Activated CD4-positive, alpha-beta T cell treated with anti-CD3 and anti-CD28 coated beads for 4 hours (primary cell): ENCODE data around the gene CRELD2.

Experiments used
- DNase-seq, 2 donors: peaks; one replicate each; pipeline ENCODE4 v3.0.0-alpha.2; 2020

CRELD2 gene

GRCh38 chr22:49917974-49918910 is at the start of gene CRELD2, which contains the start of gene ALG12:
Gene CRELD2, plus strand, starts transcription at chr22:49918634. Its CDS starts 136 bp downstream, at chr22:49918770.
Gene ALG12, minus strand, starts transcription at chr22:49918438. Its CDS starts 4,673 bp downstream, at chr22:49913765.
- DNase-seq, result peak; percentile 96 to 98

- no peak for DNase-seq
Observed at GRCh38 chr22:49869086-49869830, 49.2 kb upstream of the CRELD2 start.

GRCh38 chr22:49869845-49870712 is 48.4 kb upstream of the CRELD2 start:
- no peak for DNase-seq

GRCh38 chr22:49871482-49871881 is 47.0 kb upstream of the CRELD2 start:
- no peak for DNase-seq

GRCh38 chr22:49872347-49872746 is 46.1 kb upstream of the CRELD2 start:
- no peak for DNase-seq

- DNase-seq, result no peak
Observed at GRCh38 chr22:49873228-49873940, 45.0 kb upstream of the CRELD2 start.

GRCh38 chr22:49877642-49878041 is 40.8 kb upstream of the CRELD2 start:
- no peak for DNase-seq

- DNase-seq, result no peak
Observed at GRCh38 chr22:49878206-49878605, 40.2 kb upstream of the CRELD2 start.

- no peak for DNase-seq
Observed at GRCh38 chr22:49879871-49880270, 38.6 kb upstream of the CRELD2 start.

GRCh38 chr22:49880281-49880680 is 38.2 kb upstream of the CRELD2 start:
- no peak for DNase-seq

- DNase-seq, result no peak
Observed at GRCh38 chr22:49881856-49882255, 36.6 kb upstream of the CRELD2 start.

GRCh38 chr22:49882519-49883293 is 35.7 kb upstream of the CRELD2 start:
- DNase-seq, result no peak

GRCh38 chr22:49883294-49883640 is 35.2 kb upstream of the CRELD2 start:
- DNase-seq, result no peak

- no peak for DNase-seq
Observed at GRCh38 chr22:49884075-49884474, 34.4 kb upstream of the CRELD2 start.

GRCh38 chr22:49884503-49885260 is 33.8 kb upstream of the CRELD2 start:
- DNase-seq, result no peak

GRCh38 chr22:49885281-49885680 is 33.2 kb upstream of the CRELD2 start:
- DNase-seq, result no peak

GRCh38 chr22:49885881-49886280 is 32.6 kb upstream of the CRELD2 start:
- DNase-seq, result no peak

- DNase-seq, result no peak
Observed at GRCh38 chr22:49886346-49887063, 31.9 kb upstream of the CRELD2 start.

GRCh38 chr22:49887064-49887451 is 31.4 kb upstream of the CRELD2 start:
- no peak for DNase-seq

GRCh38 chr22:49887702-49888101 is 30.7 kb upstream of the CRELD2 start:
- no peak for DNase-seq
